SU-DHL-6 (cell line): ENCODE data around the gene IFNGR2.

Experiments
- EZH2phosphoT487 ChIP-seq: fragments of 200-600 bp; sonication (generic), shearing (Covaris generic); conservative IDR thresholded peaks from 2 replicates; pipeline ENCODE4 v1.6.1; 2018; ENCODE audit warnings: mild to moderate bottlenecking, antibody characterized with exemption, low read length, moderate library complexity, mixed read lengths
- TF ChIP-seq, protein P1 (sequence below): fragments of 200-600 bp; sonication (generic); IDR thresholded peaks from one replicate; pipeline ENCODE4 v1.5.1; 2017; ENCODE audit warnings: antibody characterized with exemption, mild to moderate bottlenecking, low read length, moderate library complexity; ENCODE audit not compliant: insufficient read depth, poor library complexity, severe bottlenecking

DNA sequence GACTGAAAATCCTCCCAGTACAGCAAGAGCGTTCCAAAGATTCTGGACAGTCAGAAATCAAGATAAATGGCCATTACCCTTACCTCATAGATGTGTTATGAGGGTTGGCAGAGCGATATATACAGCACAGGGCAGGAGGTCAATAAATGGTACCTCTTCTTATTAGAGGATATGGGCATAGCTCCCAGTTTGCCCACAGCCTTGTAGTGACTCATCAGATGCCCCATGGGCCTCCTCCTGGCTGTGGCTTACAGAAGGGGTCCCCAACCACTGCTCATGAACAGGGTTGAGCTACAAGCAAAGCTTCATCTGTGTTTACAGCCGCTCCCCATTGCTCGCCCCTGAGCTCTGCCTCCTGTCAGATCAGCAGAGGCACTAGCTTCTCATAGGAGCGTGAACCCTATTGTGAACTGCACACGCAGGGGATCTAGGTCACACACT is 7.3 kb upstream of the IFNGR2 start:
- TF ChIP-seq, protein P1, sequence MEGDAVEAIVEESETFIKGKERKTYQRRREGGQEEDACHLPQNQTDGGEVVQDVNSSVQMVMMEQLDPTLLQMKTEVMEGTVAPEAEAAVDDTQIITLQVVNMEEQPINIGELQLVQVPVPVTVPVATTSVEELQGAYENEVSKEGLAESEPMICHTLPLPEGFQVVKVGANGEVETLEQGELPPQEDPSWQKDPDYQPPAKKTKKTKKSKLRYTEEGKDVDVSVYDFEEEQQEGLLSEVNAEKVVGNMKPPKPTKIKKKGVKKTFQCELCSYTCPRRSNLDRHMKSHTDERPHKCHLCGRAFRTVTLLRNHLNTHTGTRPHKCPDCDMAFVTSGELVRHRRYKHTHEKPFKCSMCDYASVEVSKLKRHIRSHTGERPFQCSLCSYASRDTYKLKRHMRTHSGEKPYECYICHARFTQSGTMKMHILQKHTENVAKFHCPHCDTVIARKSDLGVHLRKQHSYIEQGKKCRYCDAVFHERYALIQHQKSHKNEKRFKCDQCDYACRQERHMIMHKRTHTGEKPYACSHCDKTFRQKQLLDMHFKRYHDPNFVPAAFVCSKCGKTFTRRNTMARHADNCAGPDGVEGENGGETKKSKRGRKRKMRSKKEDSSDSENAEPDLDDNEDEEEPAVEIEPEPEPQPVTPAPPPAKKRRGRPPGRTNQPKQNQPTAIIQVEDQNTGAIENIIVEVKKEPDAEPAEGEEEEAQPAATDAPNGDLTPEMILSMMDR = no peak
- no peak for TF ChIP-seq EZH2phosphoT487
